Natural killer cell (primary cell): ENCODE measurements around the gene AREL1. TPM values are rescaled to one million over a fixed set of nuclear protein-coding genes. Genes with fewer than 3 reads are reported as not detected.

Experiments used
- ATAC-seq, 3 donors: fragments of 150-1000 bp in 2 of 3; fragments of 200-7000 bp in 1 of 3; cut with Tn5 transposase; 1 replicate in 1 of 3; 2 replicates in 2 of 3; pipeline ENCODE4 v1.10.0; 2021; ENCODE audit warnings: mild to moderate bottlenecking in 2 of 3, moderate library complexity in 2 of 3
- DNase-seq, 2 donors: peaks; one replicate each; pipeline versions ENCODE4 v3.0.0 to v3.0.0-alpha.2; 2013 to 2021; ENCODE audit warnings: mixed read lengths in 1 of 2
- H3K27ac ChIP-seq: one replicate; pipeline ENCODE4 v1.5.1; 2013; ENCODE audit warnings: mild to moderate bottlenecking, low read length
- H3K27me3 ChIP-seq: one replicate; pipeline ENCODE4 v1.6.1; 2013; ENCODE audit warnings: low read length; ENCODE audit not compliant: control insufficient read depth, insufficient read depth
- H3K36me3 ChIP-seq: one replicate; pipeline ENCODE4 v1.6.1; 2013; ENCODE audit warnings: low read length; ENCODE audit not compliant: control insufficient read depth, insufficient read depth
- H3K4me1 ChIP-seq: one replicate; pipeline ENCODE4 v1.6.1; 2013; ENCODE audit warnings: low read length; ENCODE audit not compliant: control insufficient read depth, insufficient read depth
- H3K4me3 ChIP-seq: one replicate; pipeline ENCODE4 v1.5.1; 2013; ENCODE audit warnings: low read length
- H3K9me3 ChIP-seq: one replicate; pipeline ENCODE4 v1.6.1; 2013; ENCODE audit warnings: low read length; ENCODE audit not compliant: control insufficient read depth, insufficient read depth
- H3K27ac Mint-ChIP-seq, 2 donors: one replicate each; pipeline ENCODE4 v1.8.0; 2022; ENCODE audit warnings: mild to moderate bottlenecking in 2 of 2, mixed read lengths in 2 of 2, moderate library complexity in 1 of 2
- H3K27me3 Mint-ChIP-seq, 2 donors: one replicate each; pipeline ENCODE4 v1.8.0; 2022; ENCODE audit warnings: low read depth in 2 of 2, mixed read lengths in 2 of 2
- H3K36me3 Mint-ChIP-seq: one replicate; pipeline ENCODE4 v1.8.0; 2022; ENCODE audit warnings: mixed read lengths
- H3K4me1 Mint-ChIP-seq, 2 donors: one replicate each; pipeline ENCODE4 v1.8.0; 2022; ENCODE audit warnings: mixed read lengths in 2 of 2
- H3K4me3 Mint-ChIP-seq: one replicate; pipeline ENCODE4 v1.8.0; 2022; ENCODE audit warnings: mild to moderate bottlenecking, moderate library complexity, mixed read lengths
- H3K9me3 Mint-ChIP-seq, 2 donors: one replicate each; pipeline ENCODE4 v1.8.0; 2022; ENCODE audit warnings: mixed read lengths in 2 of 2
- WGBS: methylation state at CpG from one replicate; pipeline ENCODE4 v1.1.7; 2013; ENCODE audit warnings: missing lambda C conversion rate; ENCODE audit not compliant: insufficient coverage; 5-methylcytosine and 5-hydroxymethylcytosine counted together
- intact Hi-C: fragments of 100-400 bp; cut with micrococcal nuclease; formaldehyde crosslinking; loops from one replicate; pipeline ENCODE4 v1.14.2; 2022
- total RNA-seq, 4 donors: library from RNA; stranded (reverse); fragments of 120-200 nt in 1 of 4; gene quantifications; one replicate each; pipeline versions ENCODE4 v1.2.3 to v1.2.4, GENCODE V29; 2013 to 2022
- TF ChIP-seq, protein P1 (sequence below): fragments of 200-600 bp; IDR thresholded peaks from one replicate; pipeline ENCODE4 v1.8.0; 2022; ENCODE audit warnings: antibody characterized with exemption

The AREL1 gene
- total RNA-seq, 3 donors from 2014 or later (not counting 1 experiment from before 2014, with no cell fraction given): 65.9 to 83.0 (median 82.3) TPM

DNA sequence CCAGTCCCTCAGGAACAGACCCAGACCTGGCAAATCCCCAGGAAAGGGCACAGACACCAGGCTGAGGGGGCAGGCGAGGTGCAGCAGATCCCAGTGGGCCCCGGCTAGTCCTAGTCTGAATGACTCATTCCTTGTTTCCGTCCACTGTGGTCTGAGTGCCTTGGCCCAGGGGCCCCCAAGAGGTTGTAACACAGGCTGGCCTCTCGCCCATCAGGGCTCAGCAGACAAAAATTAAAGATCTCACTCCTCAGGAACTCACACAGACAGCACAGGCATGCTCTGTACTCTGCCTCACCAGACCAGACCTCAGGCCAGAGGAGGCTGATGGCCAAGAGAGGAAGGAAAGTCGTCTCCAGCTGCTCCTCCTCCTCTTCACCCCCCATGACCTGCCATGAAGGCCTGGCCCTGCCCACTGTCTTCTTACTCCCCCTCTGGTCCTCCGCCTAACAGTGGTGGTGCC is 93.2 kb downstream of the AREL1 start:
- Mint-ChIP-seq H3K27ac (peak overlapping the region; percentile 91 to 97), H3K36me3 (no peaks in the 10 kb centered on the region), H3K27me3 (peaks cover 0 to 5% of the 10 kb centered on the region in 2 donors), H3K4me3 (peak overlapping the region; percentile 83), H3K9me3 (no peaks in the 10 kb centered on the region), H3K4me1 (peaks cover 82 to 92% of the 10 kb centered on the region in 2 donors)
- Histone ChIP-seq H3K36me3 (no peaks in the 10 kb centered on the region), H3K27ac (peak overlapping the region; percentile 84), H3K9me3 (no peaks in the 10 kb centered on the region), H3K4me3 (no peak overlapping the region), H3K4me1 (peaks cover 82% of the 10 kb centered on the region), H3K27me3 (no peaks in the 10 kb centered on the region)
- ATAC-seq: no peak
- TF ChIP-seq, protein P1, sequence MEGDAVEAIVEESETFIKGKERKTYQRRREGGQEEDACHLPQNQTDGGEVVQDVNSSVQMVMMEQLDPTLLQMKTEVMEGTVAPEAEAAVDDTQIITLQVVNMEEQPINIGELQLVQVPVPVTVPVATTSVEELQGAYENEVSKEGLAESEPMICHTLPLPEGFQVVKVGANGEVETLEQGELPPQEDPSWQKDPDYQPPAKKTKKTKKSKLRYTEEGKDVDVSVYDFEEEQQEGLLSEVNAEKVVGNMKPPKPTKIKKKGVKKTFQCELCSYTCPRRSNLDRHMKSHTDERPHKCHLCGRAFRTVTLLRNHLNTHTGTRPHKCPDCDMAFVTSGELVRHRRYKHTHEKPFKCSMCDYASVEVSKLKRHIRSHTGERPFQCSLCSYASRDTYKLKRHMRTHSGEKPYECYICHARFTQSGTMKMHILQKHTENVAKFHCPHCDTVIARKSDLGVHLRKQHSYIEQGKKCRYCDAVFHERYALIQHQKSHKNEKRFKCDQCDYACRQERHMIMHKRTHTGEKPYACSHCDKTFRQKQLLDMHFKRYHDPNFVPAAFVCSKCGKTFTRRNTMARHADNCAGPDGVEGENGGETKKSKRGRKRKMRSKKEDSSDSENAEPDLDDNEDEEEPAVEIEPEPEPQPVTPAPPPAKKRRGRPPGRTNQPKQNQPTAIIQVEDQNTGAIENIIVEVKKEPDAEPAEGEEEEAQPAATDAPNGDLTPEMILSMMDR: no peak
- 73% methylated on average over 5 of the region's 6 CpGs for WGBS
- intact Hi-C loops: loop anchor here (2.0 to 10.0 kb wide), 4 partner anchors 127 to 675 kb away; partner anchors contain the start of genes ISCA2, NPC2 and YLPM1
- no peak for DNase-seq

DNA sequence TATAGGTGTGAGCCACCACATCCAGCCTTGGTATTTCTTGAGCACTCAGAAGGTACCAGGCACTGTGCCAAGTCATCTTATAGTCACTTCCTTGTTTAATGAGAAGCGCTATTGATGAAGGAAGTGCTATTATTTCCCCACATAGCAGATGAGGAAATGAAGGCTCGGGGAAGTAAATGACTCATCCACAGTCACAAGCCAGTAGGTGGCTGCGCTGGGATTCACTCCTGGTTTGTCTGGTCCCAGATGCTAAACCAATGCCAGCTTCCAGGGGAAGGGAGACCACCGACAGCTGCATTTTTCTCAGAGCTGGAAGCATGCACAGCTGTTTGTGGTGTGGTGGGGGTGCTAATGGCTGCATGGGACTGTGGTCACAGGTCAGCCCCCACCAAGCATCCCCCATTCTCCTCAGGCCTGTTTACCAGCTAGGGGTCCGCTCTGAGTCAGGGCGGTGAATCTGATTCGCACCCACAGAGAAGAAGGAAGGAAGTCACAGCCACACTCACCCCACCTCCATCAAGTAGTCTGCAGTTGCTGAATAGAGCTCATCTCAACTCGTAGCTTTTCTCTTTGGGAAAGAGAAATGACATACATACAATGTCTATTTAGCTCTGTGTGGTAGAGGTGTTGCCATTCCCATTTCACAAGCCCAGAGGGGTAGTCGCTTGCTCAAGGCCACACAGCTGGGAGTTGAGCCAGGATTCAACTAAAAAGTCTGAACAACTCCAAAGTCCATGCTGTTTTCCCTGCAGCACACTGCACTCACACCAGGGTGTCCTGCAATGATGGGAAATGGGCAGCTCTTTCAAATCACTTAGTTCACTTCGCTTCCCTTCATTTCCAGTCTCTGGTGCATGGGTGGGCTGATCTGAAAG is 94.6 kb downstream of the AREL1 start:
- 7% methylated on average over 8 of the region's 10 CpGs for WGBS
- Mint-ChIP-seq H3K4me3 (peak overlapping the region; percentile 83), H3K9me3 (no peaks in the 10 kb centered on the region), H3K4me1 (peaks cover 82 to 92% of the 10 kb centered on the region in 2 donors), H3K27ac (peak overlapping the region; percentile 91 to 97), H3K36me3 (no peaks in the 10 kb centered on the region), H3K27me3 (peaks cover 0 to 2% of the 10 kb centered on the region in 2 donors)
- no peaks in the 10 kb centered on the region for H3K27me3 ChIP-seq
- peak; percentile 86 to 92 for DNase-seq
- peak; percentile 74 to 91 (median 89) for ATAC-seq
- no peaks in the 10 kb centered on the region for H3K9me3 ChIP-seq
- peak overlapping the region; percentile 84 for H3K27ac ChIP-seq
- intact Hi-C loops: loop anchor here (1.0 to 10.0 kb wide), 7 partner anchors 44 to 676 kb away; partner anchors contain the start of genes EIF2B2, ISCA2, NPC2 and YLPM1
- no peak overlapping the region for H3K4me3 ChIP-seq
- TF ChIP-seq, protein P1: no peak
- H3K4me1 ChIP-seq: peaks cover 82% of the 10 kb centered on the region
- H3K36me3 ChIP-seq: no peaks in the 10 kb centered on the region

DNA sequence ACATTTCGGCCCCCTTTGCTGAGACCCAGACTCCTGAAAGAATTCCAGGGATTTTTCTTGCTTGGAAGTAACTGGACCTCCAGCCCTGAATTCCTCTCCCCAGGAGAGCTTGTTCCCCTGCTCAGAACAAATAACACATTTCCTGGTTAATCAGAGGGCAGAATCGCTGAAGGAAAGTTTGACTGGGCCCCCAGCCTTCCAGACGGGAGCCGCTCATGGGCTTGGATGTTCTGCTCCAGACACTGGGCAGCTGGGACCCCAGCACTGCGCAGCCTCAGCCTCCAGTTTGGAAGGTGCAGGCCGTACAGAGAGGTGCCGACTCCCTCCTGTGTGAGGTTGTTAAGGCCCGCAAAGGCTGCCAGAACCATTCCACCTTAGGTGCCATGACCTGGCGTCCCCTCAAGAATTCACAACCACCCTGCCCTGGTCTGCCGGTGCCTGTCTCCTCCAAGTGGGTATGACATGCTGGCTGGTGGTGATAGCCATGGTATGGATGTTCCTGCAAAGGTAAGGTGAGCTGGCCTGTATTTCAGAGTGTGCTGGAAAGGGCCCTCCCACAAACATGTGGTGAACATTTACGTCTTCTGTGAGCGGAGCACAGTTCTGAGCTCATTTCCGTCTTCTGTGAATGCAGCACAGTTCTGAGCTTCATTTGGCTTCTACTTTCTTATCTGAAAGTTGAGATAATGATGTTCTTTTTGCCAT is 95.7 kb downstream of the AREL1 start:
- no peaks in the 10 kb centered on the region for H3K36me3 ChIP-seq
- WGBS: 92% methylated on average over 12 of the region's 13 CpGs
- peak overlapping the region; percentile 83 for H3K4me3 Mint-ChIP-seq
- H3K4me3 ChIP-seq: no peak overlapping the region
- peak; percentile 16 to 27 (median 25) for ATAC-seq
- peaks cover 82 to 89% of the 10 kb centered on the region in 2 donors for H3K4me1 Mint-ChIP-seq
- peak overlapping the region; percentile 84 for H3K27ac ChIP-seq
- no peaks in the 10 kb centered on the region for H3K27me3 ChIP-seq
- H3K27ac Mint-ChIP-seq: peak overlapping the region; percentile 91 to 97
- peak in 1 of 2 donors; percentile 52 for DNase-seq
- peaks cover 89% of the 10 kb centered on the region for H3K4me1 ChIP-seq
- no peaks in the 10 kb centered on the region for H3K9me3 Mint-ChIP-seq
- H3K27me3 Mint-ChIP-seq: no peaks in the 10 kb centered on the region
- no peaks in the 10 kb centered on the region for H3K9me3 ChIP-seq
- TF ChIP-seq, protein P1: no peak
- intact Hi-C loops: loop anchor here (2.0 to 10.0 kb wide), 3 partner anchors 96 to 678 kb away; partner anchors contain the start of genes AREL1 and FCF1
- no peaks in the 10 kb centered on the region for H3K36me3 Mint-ChIP-seq
